Measurements from ENCODE around the gene SLC25A27. TPM values are rescaled to one million over a fixed set of nuclear protein-coding genes. Genes with fewer than 3 reads are reported as not detected.

The SLC25A27 gene
- total and polyA plus RNA-seq, 2 experiments from 2014 or later, result 8.5 to 16.2 TPM

DNA sequence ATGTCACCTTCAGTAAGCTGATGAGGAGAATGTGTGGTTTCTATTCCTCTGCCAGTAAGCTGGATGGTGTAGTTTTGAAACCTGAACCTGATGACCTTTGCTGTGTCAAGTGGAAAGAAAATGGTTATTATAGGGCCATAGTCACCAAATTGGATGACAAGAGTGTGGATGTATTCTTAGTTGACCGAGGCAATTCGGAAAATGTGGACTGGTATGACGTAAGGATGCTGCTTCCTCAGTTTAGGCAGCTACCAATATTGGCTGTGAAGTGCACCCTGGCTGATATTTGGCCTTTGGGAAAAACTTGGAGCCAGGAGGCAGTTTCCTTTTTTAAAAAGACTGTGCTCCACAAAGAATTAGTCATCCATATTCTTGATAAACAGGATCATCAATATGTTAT lies 36.9 kb downstream of the SLC25A27 start (continued):
- TF ChIP-seq, protein P1, sequence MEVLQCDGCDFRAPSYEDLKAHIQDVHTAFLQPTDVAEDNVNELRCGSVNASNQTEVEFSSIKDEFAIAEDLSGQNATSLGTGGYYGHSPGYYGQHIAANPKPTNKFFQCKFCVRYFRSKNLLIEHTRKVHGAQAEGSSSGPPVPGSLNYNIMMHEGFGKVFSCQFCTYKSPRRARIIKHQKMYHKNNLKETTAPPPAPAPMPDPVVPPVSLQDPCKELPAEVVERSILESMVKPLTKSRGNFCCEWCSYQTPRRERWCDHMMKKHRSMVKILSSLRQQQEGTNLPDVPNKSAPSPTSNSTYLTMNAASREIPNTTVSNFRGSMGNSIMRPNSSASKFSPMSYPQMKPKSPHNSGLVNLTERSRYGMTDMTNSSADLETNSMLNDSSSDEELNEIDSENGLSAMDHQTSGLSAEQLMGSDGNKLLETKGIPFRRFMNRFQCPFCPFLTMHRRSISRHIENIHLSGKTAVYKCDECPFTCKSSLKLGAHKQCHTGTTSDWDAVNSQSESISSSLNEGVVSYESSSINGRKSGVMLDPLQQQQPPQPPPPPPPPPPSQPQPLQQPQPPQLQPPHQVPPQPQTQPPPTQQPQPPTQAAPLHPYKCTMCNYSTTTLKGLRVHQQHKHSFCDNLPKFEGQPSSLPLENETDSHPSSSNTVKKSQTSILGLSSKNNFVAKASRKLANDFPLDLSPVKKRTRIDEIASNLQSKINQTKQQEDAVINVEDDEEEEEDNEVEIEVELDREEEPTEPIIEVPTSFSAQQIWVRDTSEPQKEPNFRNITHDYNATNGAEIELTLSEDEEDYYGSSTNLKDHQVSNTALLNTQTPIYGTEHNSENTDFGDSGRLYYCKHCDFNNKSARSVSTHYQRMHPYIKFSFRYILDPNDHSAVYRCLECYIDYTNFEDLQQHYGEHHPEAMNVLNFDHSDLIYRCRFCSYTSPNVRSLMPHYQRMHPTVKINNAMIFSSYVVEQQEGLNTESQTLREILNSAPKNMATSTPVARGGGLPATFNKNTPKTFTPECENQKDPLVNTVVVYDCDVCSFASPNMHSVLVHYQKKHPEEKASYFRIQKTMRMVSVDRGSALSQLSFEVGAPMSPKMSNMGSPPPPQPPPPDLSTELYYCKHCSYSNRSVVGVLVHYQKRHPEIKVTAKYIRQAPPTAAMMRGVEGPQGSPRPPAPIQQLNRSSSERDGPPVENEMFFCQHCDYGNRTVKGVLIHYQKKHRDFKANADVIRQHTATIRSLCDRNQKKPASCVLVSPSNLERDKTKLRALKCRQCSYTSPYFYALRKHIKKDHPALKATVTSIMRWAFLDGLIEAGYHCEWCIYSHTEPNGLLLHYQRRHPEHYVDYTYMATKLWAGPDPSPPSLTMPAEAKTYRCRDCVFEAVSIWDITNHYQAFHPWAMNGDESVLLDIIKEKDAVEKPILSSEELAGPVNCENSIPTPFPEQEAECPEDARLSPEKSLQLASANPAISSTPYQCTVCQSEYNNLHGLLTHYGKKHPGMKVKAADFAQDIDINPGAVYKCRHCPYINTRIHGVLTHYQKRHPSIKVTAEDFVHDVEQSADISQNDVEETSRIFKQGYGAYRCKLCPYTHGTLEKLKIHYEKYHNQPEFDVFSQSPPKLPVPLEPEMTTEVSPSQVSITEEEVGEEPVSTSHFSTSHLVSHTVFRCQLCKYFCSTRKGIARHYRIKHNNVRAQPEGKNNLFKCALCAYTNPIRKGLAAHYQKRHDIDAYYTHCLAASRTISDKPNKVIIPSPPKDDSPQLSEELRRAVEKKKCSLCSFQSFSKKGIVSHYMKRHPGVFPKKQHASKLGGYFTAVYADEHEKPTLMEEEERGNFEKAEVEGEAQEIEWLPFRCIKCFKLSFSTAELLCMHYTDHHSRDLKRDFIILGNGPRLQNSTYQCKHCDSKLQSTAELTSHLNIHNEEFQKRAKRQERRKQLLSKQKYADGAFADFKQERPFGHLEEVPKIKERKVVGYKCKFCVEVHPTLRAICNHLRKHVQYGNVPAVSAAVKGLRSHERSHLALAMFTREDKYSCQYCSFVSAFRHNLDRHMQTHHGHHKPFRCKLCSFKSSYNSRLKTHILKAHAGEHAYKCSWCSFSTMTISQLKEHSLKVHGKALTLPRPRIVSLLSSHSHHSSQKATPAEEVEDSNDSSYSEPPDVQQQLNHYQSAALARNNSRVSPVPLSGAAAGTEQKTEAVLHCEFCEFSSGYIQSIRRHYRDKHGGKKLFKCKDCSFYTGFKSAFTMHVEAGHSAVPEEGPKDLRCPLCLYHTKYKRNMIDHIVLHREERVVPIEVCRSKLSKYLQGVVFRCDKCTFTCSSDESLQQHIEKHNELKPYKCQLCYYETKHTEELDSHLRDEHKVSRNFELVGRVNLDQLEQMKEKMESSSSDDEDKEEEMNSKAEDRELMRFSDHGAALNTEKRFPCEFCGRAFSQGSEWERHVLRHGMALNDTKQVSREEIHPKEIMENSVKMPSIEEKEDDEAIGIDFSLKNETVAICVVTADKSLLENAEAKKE (CRISPR knock-in tag; IDR thresholded peaks at IDR 0.05), result no peak
- TF ChIP-seq CREB1 (CRISPR knock-in tag; IDR thresholded peaks at IDR 0.05; ENCODE audit: low read depth) (no peak), ZNF114 (CRISPR knock-in tag; IDR thresholded peaks at IDR 0.05) (no peak)

DNA sequence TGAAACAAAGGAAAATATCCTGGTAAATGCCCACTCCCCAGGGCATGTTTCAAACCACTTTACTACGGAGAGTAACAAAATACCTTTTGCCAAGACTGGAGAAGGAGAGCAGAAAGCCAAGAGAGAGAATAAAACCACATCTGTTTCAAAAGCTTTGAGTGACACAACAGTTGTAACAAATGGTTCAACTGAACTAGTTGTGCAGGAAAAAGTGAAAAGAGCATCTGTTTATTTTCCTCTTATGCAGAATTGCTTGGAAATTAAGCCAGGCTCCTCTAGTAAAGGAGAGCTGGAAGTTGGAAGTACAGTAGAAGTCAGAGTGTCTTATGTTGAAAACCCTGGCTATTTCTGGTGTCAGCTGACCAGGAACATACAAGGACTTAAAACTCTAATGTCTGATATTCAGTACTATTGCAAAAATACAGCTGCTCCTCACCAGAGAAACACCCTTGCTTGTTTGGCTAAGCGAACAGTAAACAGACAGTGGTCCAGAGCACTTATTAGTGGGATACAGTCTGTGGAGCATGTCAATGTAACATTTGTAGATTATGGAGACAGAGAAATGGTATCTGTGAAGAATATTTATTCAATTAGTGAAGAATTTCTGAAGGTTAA lies 37.5 kb downstream of the SLC25A27 start:
- no peak for ATAC-seq
- Histone ChIP-seq H3K4me2 (no peak overlapping the region), H3K27me3 (ENCODE audit: insufficient read depth) (no peaks in the 10 kb centered on the region), H3K36me3 (ENCODE audit: insufficient read depth) (no peaks in the 10 kb centered on the region), H2AFZ (no peak overlapping the region), H3K27ac (ENCODE audit: low read depth) (no peak overlapping the region), H3K9me2 (ENCODE audit: insufficient read depth) (no peaks in the 10 kb centered on the region), H3K4me3 (no peak overlapping the region), H3F3A (replicated peaks; ENCODE audit: low read depth) (no peaks in the 10 kb centered on the region), H4K20me1 (replicated peaks; ENCODE audit: insufficient read depth) (no peaks in the 10 kb centered on the region), H3K79me2 (replicated peaks; ENCODE audit: insufficient read depth) (no peaks in the 10 kb centered on the region), H3K4me1 (ENCODE audit: insufficient read depth) (no peaks in the 10 kb centered on the region)
- Mint-ChIP-seq H3K4me1 (no peaks in the 10 kb centered on the region), H3K36me3 (ENCODE audit: low read depth) (no peaks in the 10 kb centered on the region), H3K9me3 (no peaks in the 10 kb centered on the region), H3K27me3 (ENCODE audit: insufficient read depth, low read depth, poor library complexity) (peaks cover 6% of the 10 kb centered on the region), H3K4me3 (no peak overlapping the region), H3K27ac (no peak overlapping the region)
- TF ChIP-seq POLR2AphosphoS5 (IDR thresholded peaks at IDR 0.05; ENCODE audit: low read depth) (no peak), NANOG (IDR thresholded peaks at IDR 0.05; ENCODE audit: borderline replicate concordance) (no peak), CREB1 (CRISPR knock-in tag; IDR thresholded peaks at IDR 0.05; ENCODE audit: low read depth) (no peak), ZNF331 (CRISPR knock-in tag; IDR thresholded peaks at IDR 0.05; ENCODE audit: low read depth) (no peak), STAT1 (IDR thresholded peaks at IDR 0.05; ENCODE audit: unreplicated experiment) (no peak), EZH2 (IDR thresholded peaks at IDR 0.05; ENCODE audit: low read depth, unreplicated experiment) (no peak), EZH2phosphoT487 (IDR thresholded peaks at IDR 0.05; ENCODE audit: unreplicated experiment) (no peak), ZNF114 (CRISPR knock-in tag; IDR thresholded peaks at IDR 0.05) (no peak)
- TF ChIP-seq, protein P2, sequence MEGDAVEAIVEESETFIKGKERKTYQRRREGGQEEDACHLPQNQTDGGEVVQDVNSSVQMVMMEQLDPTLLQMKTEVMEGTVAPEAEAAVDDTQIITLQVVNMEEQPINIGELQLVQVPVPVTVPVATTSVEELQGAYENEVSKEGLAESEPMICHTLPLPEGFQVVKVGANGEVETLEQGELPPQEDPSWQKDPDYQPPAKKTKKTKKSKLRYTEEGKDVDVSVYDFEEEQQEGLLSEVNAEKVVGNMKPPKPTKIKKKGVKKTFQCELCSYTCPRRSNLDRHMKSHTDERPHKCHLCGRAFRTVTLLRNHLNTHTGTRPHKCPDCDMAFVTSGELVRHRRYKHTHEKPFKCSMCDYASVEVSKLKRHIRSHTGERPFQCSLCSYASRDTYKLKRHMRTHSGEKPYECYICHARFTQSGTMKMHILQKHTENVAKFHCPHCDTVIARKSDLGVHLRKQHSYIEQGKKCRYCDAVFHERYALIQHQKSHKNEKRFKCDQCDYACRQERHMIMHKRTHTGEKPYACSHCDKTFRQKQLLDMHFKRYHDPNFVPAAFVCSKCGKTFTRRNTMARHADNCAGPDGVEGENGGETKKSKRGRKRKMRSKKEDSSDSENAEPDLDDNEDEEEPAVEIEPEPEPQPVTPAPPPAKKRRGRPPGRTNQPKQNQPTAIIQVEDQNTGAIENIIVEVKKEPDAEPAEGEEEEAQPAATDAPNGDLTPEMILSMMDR (conservative IDR thresholded peaks at IDR 0.05; ENCODE audit: low read depth in 2 of 2), result no peak
- DNase-seq (ENCODE audit: low spot score), result no peak

Measured in GM23338 (cell line).